ENCODE data around the gene RAPGEF1.

- no peak for TF ChIP-seq POLR2AphosphoS5 (IDR thresholded peaks at IDR 0.05; ENCODE audit: borderline replicate concordance, low read depth, low read length)
- TF ChIP-seq EZH2 (IDR thresholded peaks at IDR 0.05): no peak
Observed at GRCh38 chr9:131690462-131690861, 49.4 kb downstream of the RAPGEF1 start.

All from SK-N-MC (cell line).